Neural crest cell (in vitro differentiated cells): ENCODE measurements around the gene INO80. TPM values are rescaled to one million over a fixed set of nuclear protein-coding genes. Genes with fewer than 3 reads are reported as not detected.
"Not testable (repeated sequence)": the region's sequence is repeated elsewhere in the genome, so short reads cannot be mapped to it uniquely, and the experiment has no call there.

Experiments
- DNase-seq: peaks from one replicate; pipeline ENCODE4 v3.0.0; 2021; ENCODE audit warnings: low read depth, mixed read lengths, low spot score
- H3K27ac Mint-ChIP-seq: one replicate; pipeline ENCODE4 v1.8.0; 2021; ENCODE audit warnings: mild to moderate bottlenecking, mixed read lengths; ENCODE audit not compliant: unreplicated experiment
- H3K27me3 Mint-ChIP-seq: 2 replicates; pipeline ENCODE4 v1.8.0; 2021; ENCODE audit warnings: low read depth, mild to moderate bottlenecking, mixed read lengths
- H3K36me3 Mint-ChIP-seq: 2 replicates; pipeline ENCODE4 v1.8.0; 2021; ENCODE audit warnings: low read depth, mild to moderate bottlenecking, mixed read lengths
- H3K4me1 Mint-ChIP-seq: 2 replicates; pipeline ENCODE4 v1.8.0; 2021; ENCODE audit warnings: mixed read lengths
- H3K4me3 Mint-ChIP-seq: one replicate; pipeline ENCODE4 v1.8.0; 2021; ENCODE audit warnings: mild to moderate bottlenecking, mixed read lengths
- H3K9me3 Mint-ChIP-seq: 2 replicates; pipeline ENCODE4 v1.8.0; 2021; ENCODE audit warnings: mixed read lengths
- total RNA-seq: library from RNA; stranded (reverse); gene quantifications from 2 replicates; pipeline ENCODE4 v1.2.1, GENCODE V29; 2021
- TF ChIP-seq, protein P1 (sequence below): fragments of 200-600 bp; sonication (generic); conservative IDR thresholded peaks from 2 replicates; pipeline ENCODE4 v1.5.0; 2021; ENCODE audit warnings: antibody characterized with exemption, mild to moderate bottlenecking

Gene INO80
- total RNA-seq, 1 donor from 2014 or later: 18.5 TPM

DNA sequence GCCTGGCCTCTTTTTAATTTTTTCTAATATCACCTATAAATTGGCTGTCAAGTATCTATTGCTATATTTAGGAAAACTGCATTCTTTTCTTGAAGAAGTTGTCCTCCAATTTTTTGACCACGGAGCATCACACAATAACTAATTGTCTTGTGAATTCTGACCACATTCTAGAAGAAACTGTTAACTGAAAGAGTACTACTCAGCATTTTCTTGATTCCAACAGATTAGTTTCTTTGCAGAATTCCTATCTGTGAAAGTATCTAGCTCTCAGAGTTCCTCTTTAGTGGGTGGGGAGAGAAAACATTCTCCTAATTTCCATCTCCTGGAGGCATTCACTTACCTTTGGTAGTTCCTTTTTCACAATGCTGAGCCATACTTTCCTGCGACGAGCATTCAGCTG is 31.1 kb downstream of the INO80 start:
- Mint-ChIP-seq H3K4me3 (no peak overlapping the region), H3K9me3 (no peaks in the 10 kb centered on the region), H3K27me3 (no peaks in the 10 kb centered on the region), H3K27ac (no peak overlapping the region), H3K4me1 (no peaks in the 10 kb centered on the region), H3K36me3 (peaks cover 11% of the 10 kb centered on the region)
- no peak for DNase-seq
- TF ChIP-seq, protein P1, sequence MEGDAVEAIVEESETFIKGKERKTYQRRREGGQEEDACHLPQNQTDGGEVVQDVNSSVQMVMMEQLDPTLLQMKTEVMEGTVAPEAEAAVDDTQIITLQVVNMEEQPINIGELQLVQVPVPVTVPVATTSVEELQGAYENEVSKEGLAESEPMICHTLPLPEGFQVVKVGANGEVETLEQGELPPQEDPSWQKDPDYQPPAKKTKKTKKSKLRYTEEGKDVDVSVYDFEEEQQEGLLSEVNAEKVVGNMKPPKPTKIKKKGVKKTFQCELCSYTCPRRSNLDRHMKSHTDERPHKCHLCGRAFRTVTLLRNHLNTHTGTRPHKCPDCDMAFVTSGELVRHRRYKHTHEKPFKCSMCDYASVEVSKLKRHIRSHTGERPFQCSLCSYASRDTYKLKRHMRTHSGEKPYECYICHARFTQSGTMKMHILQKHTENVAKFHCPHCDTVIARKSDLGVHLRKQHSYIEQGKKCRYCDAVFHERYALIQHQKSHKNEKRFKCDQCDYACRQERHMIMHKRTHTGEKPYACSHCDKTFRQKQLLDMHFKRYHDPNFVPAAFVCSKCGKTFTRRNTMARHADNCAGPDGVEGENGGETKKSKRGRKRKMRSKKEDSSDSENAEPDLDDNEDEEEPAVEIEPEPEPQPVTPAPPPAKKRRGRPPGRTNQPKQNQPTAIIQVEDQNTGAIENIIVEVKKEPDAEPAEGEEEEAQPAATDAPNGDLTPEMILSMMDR: no peak

DNA sequence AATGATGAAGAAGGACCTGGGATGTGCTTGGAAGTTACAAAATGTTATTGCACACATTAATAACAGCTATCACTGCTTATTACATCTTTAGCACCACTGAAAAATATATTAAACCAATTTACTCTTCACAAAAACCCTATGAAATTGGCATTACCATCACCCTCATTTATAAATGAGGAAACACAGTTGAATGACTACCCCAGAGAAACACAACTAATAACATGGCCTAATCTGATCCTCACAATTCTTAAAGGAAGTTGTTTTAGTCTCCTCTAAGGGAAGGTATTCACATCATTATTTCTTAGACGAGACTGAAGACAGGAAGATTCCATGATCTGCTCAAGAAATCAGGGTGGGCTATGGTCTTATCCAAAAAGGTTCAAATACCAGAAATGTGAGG is 35.9 kb downstream of the INO80 start:
- Mint-ChIP-seq H3K36me3 (peaks cover 13% of the 10 kb centered on the region), H3K27ac (no peak overlapping the region), H3K4me3 (no peak overlapping the region), H3K4me1 (no peaks in the 10 kb centered on the region), H3K9me3 (no peaks in the 10 kb centered on the region), H3K27me3 (no peaks in the 10 kb centered on the region)
- no peak for DNase-seq
- TF ChIP-seq, protein P1: no peak

DNA sequence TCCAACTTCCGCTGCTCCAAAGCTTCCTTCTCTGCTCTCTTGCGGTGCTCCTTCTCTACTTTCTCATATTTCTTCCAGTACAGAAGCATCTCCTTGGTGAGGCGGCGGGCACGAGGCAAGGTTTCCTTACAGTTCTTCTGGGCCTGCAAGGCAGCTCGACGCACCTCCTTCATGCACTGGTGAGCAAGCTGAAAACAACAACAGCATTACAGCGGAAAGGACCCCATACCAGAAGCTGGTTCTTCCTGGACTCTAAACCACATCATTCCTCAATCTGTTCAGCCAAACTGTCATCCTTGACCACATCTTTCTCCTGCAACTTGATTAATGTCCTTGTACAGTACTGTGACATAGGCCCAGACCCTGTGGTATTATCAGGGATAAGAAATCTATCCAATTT is 36.4 kb downstream of the INO80 start:
- Mint-ChIP-seq H3K4me3 (no peak overlapping the region), H3K9me3 (no peaks in the 10 kb centered on the region), H3K36me3 (peaks cover 16% of the 10 kb centered on the region), H3K4me1 (no peaks in the 10 kb centered on the region), H3K27me3 (no peaks in the 10 kb centered on the region), H3K27ac (no peak overlapping the region)
- TF ChIP-seq, protein P1: no peak
- no peak for DNase-seq

DNA sequence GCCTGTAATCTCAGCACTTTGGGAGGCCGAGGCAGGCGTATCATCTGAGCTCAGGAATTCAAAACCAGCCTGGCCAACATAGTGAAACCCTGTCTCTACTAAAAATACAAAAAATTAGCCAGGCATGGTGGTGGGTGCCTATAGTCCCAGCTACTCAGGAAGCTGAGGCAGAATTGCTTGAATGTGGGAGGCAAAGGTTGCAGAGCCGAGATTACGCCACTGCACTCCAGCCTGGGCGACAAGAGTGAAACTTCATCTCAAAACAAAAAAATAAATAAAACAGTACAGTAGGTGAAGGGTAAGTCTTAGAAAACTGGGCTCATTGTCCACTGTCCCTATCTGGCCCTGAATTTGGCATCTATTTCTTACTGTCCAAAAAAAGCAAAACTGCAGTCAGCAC is 37.2 kb downstream of the INO80 start:
- H3K27ac Mint-ChIP-seq, H3K9me3 Mint-ChIP-seq, H3K4me3 Mint-ChIP-seq, DNase-seq, H3K4me1 Mint-ChIP-seq, H3K27me3 Mint-ChIP-seq: not testable (repeated sequence)
- H3K36me3 Mint-ChIP-seq: peaks cover 16% of the 10 kb centered on the region

DNA sequence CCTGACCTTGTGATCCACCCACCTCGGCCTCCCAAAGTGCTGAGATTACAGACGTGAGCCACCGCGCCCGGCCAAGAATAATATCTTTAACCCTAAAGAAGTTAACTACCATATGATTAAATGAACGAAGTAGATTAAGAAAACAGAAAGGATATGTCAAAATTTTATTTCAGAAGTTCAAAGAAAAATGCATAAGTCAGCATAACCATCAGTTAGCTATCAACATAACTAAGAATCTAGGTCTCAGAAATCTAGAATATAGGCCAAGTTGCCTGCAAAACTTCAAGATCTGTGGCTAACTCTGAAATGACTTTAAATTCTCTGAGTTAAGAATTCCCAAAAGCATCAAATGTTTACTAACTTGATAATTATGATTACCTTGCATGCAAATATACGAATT is 38.0 kb downstream of the INO80 start:
- Mint-ChIP-seq H3K4me1 (no peaks in the 10 kb centered on the region), H3K4me3 (no peak overlapping the region), H3K27me3 (no peaks in the 10 kb centered on the region), H3K9me3 (no peaks in the 10 kb centered on the region), H3K27ac (no peak overlapping the region), H3K36me3 (peaks cover 17% of the 10 kb centered on the region)
- TF ChIP-seq, protein P1: no peak
- DNase-seq: no peak

DNA sequence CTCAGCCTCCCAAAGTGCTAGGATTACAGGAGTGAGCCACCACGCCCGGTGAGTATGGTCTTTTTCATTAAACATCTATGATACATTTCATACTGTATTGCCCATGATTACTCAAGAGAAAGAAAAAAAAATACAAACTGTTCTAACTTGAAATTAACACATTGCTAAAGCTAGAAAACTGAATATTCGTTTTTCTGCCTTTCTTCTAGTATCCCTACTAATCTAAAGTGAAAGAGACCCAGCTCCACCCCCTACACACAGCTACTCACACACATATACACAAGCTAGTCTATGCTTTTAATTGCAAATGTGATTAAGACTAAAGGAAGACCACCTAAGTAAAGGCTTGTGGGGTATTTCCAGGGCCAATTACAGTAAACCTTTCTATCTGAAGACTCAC is 43.1 kb downstream of the INO80 start:
- DNase-seq: no peak
- H3K36me3 Mint-ChIP-seq: peaks cover 18% of the 10 kb centered on the region
- no peak overlapping the region for H3K4me3 Mint-ChIP-seq
- H3K27me3 Mint-ChIP-seq: no peaks in the 10 kb centered on the region
- H3K27ac Mint-ChIP-seq: no peak overlapping the region
- TF ChIP-seq, protein P1: no peak
- no peaks in the 10 kb centered on the region for H3K4me1 Mint-ChIP-seq
- no peaks in the 10 kb centered on the region for H3K9me3 Mint-ChIP-seq
